Activated CD4-positive, alpha-beta T cell treated with anti-CD3 and anti-CD28 coated beads, Interleukin-2, amount 10 ng/mL, durations not matched to agents 7 days and 5 days (primary cell): ENCODE measurements around the gene PRRG3. TPM values are rescaled to one million over a fixed set of nuclear protein-coding genes. Genes with fewer than 3 reads are reported as not detected.

Experiments
- CTCF ChIA-PET: fragments of 350-600 bp; sonication (Branson Sonifier 250); formaldehyde crosslinking; loops from one replicate; lab custom pipeline; 2021; ENCODE audit warnings: antibody characterized with exemption; lab: Charles Lee
- POLR2A ChIA-PET: fragments of 350-600 bp; sonication (Branson Sonifier 250); formaldehyde crosslinking; loops from one replicate; lab custom pipeline; 2021; ENCODE audit warnings: antibody characterized with exemption; lab: Charles Lee
- DNase-seq: peaks from one replicate; pipeline ENCODE4 v3.0.0-alpha.2; 2020
- H3K27ac Mint-ChIP-seq: one replicate; pipeline ENCODE4 v1.8.0; 2021; ENCODE audit warnings: mild to moderate bottlenecking, moderate library complexity, mixed read lengths
- H3K27me3 Mint-ChIP-seq: one replicate; pipeline ENCODE4 v1.8.0; 2021; ENCODE audit warnings: mixed read lengths
- H3K36me3 Mint-ChIP-seq: one replicate; pipeline ENCODE4 v1.8.0; 2021; ENCODE audit warnings: low read depth, mixed read lengths
- H3K4me1 Mint-ChIP-seq: one replicate; pipeline ENCODE4 v1.8.0; 2021; ENCODE audit warnings: mixed read lengths
- H3K4me3 Mint-ChIP-seq: one replicate; pipeline ENCODE4 v1.8.0; 2021; ENCODE audit warnings: mild to moderate bottlenecking, moderate library complexity, mixed read lengths
- H3K9me3 Mint-ChIP-seq: one replicate; pipeline ENCODE4 v1.8.0; 2021; ENCODE audit warnings: mixed read lengths
- total RNA-seq, 2 experiments: library from RNA; stranded (reverse); gene quantifications; one replicate each; pipeline ENCODE4 v1.2.3, GENCODE V29; 2021

PRRG3 gene
- total RNA-seq, 2 experiments from 2014 or later: not detected

DNA sequence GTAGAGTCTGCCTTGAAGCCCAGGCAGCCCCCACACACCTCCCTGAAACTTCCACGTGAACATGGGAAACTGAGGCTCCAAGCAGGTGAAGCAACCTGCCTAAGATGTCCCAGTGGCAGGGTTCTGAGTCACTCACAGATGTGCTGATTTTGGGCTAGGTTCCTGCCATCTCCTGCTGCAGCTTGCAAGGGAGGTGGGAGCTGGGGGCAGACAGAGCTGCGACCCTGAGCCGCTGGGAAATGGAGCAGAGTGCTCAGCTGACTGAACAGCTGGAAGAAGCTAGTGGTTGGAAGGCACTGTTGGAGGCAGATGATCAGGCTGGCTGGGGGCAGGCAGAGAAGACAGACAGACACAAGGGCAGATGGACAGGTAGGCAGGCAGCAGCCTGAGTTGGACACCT is 17.0 kb downstream of the PRRG3 start:
- Mint-ChIP-seq H3K4me3 (no peak overlapping the region), H3K36me3 (no peaks in the 10 kb centered on the region), H3K9me3 (no peaks in the 10 kb centered on the region), H3K27me3 (no peaks in the 10 kb centered on the region), H3K27ac (no peak overlapping the region), H3K4me1 (no peaks in the 10 kb centered on the region)
- DNase-seq: no peak
- CTCF ChIA-PET: no interaction called here
- POLR2A ChIA-PET: no interaction called here

DNA sequence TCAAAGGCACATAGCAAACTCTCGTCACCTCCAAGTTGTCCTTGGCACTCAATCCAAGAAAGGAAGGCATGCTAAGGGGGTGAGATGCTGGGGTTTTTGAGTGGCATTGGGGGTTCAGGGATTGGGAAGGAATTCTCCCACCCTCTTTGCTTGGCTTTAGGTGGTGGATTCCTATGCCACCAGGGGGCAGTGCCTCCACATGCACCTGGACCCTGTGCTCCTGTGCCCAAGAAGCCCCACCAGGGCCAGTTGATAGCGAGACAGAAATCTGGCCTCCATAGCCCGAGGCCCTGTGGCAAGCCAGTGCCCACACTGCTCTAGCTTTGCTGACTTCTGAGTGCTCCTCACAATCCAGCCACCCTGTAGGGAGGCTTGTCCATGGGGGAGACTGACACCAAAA is 18.6 kb downstream of the PRRG3 start:
- Mint-ChIP-seq H3K36me3 (no peaks in the 10 kb centered on the region), H3K4me3 (no peak overlapping the region), H3K27ac (no peak overlapping the region), H3K4me1 (no peaks in the 10 kb centered on the region), H3K27me3 (no peaks in the 10 kb centered on the region), H3K9me3 (no peaks in the 10 kb centered on the region)
- ChIA-PET CTCF (interaction anchor here (1.1 kb wide), 1 partner anchor 38 kb away, joined by 3 read pairs; no protein-coding TSS in a partner anchor), POLR2A (no interaction called here)
- DNase-seq: no peak

DNA sequence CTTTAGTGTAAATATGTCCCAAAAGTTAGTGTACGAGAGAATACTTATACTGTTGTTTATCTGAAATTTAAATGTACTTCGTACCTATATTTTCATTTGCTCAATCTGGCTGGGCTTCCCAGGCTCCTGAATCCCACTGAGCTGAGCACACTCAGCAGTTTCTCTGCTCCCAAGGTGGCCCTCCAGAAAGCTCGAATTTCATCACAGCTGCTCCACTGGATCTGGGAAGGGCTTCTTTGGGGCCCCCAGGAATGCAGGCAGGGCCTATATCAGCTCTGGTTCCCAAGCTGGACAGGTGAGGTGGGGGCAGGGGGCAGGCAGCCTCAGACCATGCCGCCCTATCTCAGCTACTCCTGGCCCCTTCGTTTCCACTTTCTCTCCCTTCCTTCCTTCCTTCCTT is 19.1 kb downstream of the PRRG3 start:
- CTCF ChIA-PET: no interaction called here
- Mint-ChIP-seq H3K27ac (no peak overlapping the region), H3K4me1 (no peaks in the 10 kb centered on the region), H3K36me3 (no peaks in the 10 kb centered on the region), H3K27me3 (no peaks in the 10 kb centered on the region), H3K9me3 (no peaks in the 10 kb centered on the region), H3K4me3 (no peak overlapping the region)
- no peak for DNase-seq
- POLR2A ChIA-PET: no interaction called here

DNA sequence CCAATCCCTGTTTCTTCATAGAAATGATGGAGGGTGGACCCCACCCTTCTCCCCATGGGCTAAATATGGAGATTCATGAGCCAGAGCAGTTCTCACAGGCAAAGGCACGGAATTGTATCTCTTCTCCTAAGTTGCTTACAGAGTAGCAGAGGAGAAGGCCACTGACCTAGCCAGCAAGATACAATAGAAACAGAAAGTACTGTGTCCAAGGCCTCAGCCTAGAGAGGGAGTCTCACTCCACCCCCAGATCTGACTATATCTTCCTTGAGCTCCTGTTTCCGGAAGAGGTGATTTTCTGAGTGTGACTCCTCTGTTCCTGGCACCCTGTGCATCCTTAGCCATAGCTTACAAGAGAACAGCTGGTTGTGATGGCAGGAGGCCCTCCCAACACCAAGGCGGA is 20.5 kb downstream of the PRRG3 start, which contains the start of gene FATE1:
TSS of gene FATE1 (plus strand) at position 284 of the 400 bp plus-strand sequence. CDS start at position 369, 85 bp downstream.
- Mint-ChIP-seq H3K4me3 (no peak within 1 kb of the TSS), H3K9me3 (no peaks in the 10 kb centered on the region), H3K27me3 (no peaks in the 10 kb centered on the region), H3K36me3 (no peaks in the 10 kb centered on the region), H3K27ac (no peak within 1 kb of the TSS), H3K4me1 (no peaks in the 10 kb centered on the region)
- no peak for DNase-seq
- CTCF ChIA-PET: no interaction called here
- POLR2A ChIA-PET: no interaction called here

DNA sequence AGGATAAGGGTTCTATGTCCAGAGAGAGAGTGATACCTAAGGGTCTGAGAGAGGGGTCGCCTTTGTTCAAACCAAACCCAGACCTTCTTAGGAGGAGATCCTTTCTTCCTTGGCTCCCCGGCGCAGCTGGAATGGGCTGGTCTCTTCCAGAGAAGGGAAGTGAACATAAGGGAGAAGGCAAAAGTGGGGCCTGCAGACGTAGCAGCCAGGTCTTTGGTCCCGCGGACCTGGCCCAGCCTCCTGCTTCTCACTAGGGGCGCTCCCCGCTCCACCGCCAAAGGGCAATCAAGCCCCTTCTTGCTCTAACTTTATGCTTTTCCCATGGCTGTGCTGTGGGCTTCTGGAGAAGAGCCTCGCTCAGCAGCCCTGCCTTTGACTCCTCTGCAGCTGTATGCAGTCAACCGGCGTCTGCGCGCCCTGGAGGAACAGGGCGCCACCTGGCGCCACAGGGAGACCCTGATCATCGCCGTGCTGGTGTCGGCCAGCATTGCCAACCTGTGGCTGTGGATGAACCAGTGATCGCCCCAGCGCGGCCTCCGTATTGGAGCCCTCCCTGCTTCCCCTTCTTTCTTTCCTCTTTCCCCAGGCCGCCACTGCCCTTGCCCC is 27.1 kb downstream of the PRRG3 start:
- POLR2A ChIA-PET: no interaction called here
- CTCF ChIA-PET: no interaction called here
- no peak overlapping the region for H3K27ac Mint-ChIP-seq
- no peaks in the 10 kb centered on the region for H3K4me1 Mint-ChIP-seq
- H3K9me3 Mint-ChIP-seq: no peaks in the 10 kb centered on the region
- DNase-seq: no peak
- H3K27me3 Mint-ChIP-seq: no peaks in the 10 kb centered on the region
- no peaks in the 10 kb centered on the region for H3K36me3 Mint-ChIP-seq
- no peak overlapping the region for H3K4me3 Mint-ChIP-seq

DNA sequence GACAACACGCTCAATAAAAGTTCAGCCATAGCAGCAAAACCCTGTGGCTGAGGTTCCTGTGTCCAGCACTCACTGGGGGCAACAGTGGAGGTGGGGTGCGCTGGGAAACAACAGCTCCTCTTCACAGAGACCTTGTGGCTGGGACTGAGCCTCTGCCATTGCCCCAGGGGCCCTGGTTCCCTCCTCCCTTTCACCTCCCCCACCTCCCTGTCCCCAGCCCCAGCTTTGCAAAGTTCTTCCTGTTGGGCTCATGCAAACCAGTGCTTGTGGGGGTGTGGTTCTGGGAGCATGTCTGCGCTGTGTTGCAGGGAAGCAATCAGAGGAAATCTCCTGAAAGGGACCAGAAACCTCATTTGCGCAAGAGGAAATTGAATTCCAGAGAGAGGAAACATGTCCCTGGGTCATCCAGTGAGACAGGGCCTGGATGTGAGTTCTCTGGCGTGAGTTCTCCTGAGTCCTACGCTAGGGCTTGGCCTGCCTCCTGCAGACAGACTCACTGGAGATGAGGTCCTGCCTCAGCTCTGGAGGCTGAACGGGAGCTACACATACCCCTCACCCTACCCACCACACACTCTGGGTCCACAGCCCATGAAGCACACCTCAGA is 28.0 kb downstream of the PRRG3 start:
- CTCF ChIA-PET: no interaction called here
- H3K9me3 Mint-ChIP-seq: no peaks in the 10 kb centered on the region
- POLR2A ChIA-PET: no interaction called here

DNA sequence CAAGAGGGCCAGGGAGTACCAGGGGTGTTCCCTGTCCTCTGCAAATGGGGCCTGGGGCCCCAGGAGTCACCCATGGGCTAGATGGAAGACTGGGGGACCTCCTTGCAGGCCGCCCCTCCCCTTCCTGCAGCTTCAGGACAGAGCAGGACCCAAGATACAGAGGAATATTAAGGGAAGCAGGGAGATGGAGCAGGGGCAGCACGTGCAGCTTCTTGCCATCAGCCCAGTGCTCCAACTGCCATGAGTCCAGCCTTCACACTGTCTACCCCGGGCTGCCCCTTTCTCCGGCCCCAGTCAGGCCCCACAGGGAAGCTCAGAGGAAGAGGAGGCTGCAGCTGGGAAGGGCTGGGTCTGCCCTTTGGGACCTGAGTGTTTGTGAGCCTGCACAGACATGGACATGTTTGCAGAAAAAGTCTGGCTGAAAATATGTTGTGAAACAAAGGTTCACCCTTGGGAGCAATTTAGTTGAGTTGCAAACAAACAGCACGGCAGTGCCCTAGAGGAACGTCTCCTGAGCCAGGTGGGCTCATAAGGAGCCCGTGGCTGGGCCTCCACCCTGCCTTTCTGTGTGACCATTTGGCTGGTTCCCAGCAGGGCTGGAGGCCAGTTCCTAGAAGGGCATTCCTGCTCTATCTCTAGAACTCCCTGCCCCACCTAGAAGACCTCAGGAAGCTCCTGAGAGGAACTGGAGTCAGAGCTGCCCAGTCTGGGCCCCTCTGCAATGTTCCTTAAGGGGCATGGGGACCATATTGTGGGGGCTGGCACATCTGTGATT is 29.5 kb downstream of the PRRG3 start:
- Mint-ChIP-seq H3K9me3 (no peaks in the 10 kb centered on the region), H3K27ac (no peak overlapping the region), H3K36me3 (no peaks in the 10 kb centered on the region), H3K4me3 (no peak overlapping the region), H3K27me3 (no peaks in the 10 kb centered on the region), H3K4me1 (no peaks in the 10 kb centered on the region)
- ChIA-PET POLR2A (no interaction called here), CTCF (no interaction called here)
- no peak for DNase-seq

More for the DNA sequence above, 28.0 kb downstream of the PRRG3 start:
- no peaks in the 10 kb centered on the region for H3K27me3 Mint-ChIP-seq
- no peak overlapping the region for H3K27ac Mint-ChIP-seq
- H3K36me3 Mint-ChIP-seq: no peaks in the 10 kb centered on the region
- H3K4me1 Mint-ChIP-seq: no peaks in the 10 kb centered on the region
- DNase-seq: no peak
- H3K4me3 Mint-ChIP-seq: no peak overlapping the region

DNA sequence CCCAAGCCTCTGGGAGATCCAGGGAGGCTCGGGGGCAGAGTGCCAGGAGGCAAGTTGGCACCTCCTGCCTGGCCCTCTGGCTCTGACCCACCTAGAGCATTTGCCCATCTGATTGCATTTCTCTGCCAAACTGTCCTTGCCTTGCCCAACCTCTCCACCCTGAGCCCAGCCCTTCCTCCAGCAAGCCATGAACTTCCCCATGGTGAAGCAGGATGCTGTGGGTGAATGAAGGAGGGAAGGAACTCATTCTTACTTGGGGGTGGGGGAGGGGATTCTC is 30.0 kb downstream of the PRRG3 start:
- H3K27me3 Mint-ChIP-seq: no peaks in the 10 kb centered on the region
- no peak overlapping the region for H3K27ac Mint-ChIP-seq
- ChIA-PET POLR2A (no interaction called here), CTCF (no interaction called here)
- H3K36me3 Mint-ChIP-seq: no peaks in the 10 kb centered on the region
- DNase-seq: no peak
- H3K9me3 Mint-ChIP-seq: no peaks in the 10 kb centered on the region
- no peaks in the 10 kb centered on the region for H3K4me1 Mint-ChIP-seq
- no peak overlapping the region for H3K4me3 Mint-ChIP-seq

DNA sequence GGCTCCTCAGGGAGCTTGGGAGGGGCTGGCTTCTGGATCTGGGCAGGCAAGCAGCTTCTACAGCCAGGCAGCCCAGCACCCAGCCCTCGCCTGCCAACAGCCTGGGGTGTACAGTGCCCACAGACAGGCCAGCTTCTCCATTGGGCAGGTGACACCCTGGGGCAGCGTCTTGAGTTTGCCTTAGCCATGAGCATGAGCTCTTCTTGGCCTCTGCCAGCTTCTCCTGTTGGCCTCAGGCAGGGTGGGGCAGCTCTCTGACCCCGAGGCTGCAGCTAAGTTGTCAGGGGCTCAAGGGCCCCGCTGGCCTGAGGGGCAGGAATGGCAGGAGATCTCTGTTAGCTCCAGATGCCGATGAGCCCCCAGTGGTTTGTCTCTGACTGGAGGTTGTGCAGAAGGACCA is 31.5 kb downstream of the PRRG3 start:
- Mint-ChIP-seq H3K9me3 (no peaks in the 10 kb centered on the region), H3K4me3 (no peak overlapping the region), H3K4me1 (no peaks in the 10 kb centered on the region), H3K36me3 (no peaks in the 10 kb centered on the region), H3K27me3 (no peaks in the 10 kb centered on the region), H3K27ac (no peak overlapping the region)
- POLR2A ChIA-PET: no interaction called here
- CTCF ChIA-PET: interaction anchor here (0.7 kb wide), 1 partner anchor 26 kb away, joined by 3 read pairs; no protein-coding TSS in a partner anchor
- DNase-seq: no peak

DNA sequence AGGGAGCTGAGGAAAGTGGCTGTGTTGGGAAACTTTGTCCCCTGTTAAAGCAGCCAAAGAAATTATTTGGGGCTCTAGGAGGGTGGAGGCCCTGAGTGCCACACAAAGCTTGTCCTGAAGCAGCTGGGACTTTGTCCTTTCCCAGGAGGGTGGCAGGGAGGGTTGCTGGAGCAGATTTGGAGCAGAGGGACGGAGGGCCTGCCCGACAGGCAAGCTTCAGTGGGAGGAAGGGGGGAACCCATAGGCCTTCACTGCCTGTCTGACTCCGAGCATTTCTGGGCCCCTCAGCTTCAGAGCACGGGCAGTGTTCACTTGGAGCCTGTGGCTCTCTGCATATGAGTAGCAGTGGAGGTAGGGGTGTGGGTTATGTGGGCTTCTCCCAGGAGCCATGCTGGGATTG is 32.1 kb downstream of the PRRG3 start:
- H3K27ac Mint-ChIP-seq: no peak overlapping the region
- no peaks in the 10 kb centered on the region for H3K27me3 Mint-ChIP-seq
- H3K4me3 Mint-ChIP-seq: no peak overlapping the region
- H3K4me1 Mint-ChIP-seq: no peaks in the 10 kb centered on the region
- H3K9me3 Mint-ChIP-seq: no peaks in the 10 kb centered on the region
- ChIA-PET CTCF (interaction anchor here (0.7 kb wide), 1 partner anchor 25 kb away, joined by 3 read pairs; no protein-coding TSS in a partner anchor), POLR2A (no interaction called here)
- DNase-seq: no peak
- H3K36me3 Mint-ChIP-seq: no peaks in the 10 kb centered on the region

DNA sequence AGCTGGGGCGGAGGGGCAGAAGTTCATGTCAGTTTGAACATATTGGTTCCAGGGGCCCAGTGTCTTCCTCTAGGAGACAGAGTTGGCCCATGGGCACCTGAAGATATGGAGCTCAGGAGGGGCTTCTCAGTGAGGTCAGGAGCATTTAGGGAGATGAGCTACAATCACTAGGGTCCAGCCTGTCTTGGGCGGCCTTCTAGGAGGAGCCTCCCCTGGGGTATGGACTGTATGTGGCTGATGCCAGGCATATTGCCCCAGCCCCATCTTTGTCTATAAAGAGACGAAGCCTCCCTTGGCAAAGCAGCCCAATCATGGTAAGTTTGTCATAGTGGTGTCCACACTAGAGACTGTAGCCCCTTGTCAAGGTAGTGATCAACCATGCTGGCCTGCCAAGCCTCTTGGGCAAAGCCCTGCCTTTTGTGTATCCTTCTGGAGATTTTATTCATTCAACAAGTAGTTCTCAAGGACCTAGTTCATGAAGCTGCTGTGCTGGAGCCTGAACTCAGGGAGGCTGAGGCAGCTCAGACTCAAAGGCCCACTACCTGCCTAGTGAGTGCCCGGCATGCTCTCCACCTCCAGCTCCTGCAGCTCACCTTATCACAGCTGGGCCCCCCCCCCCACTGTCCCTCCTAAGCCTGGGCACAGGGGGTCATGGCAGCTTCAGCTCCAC is 33.9 kb downstream of the PRRG3 start:
- H3K27ac Mint-ChIP-seq: no peak overlapping the region
- DNase-seq: no peak
- CTCF ChIA-PET: interaction anchor here (0.6 kb wide), 2 partner anchors 11 to 203 kb away, joined by 3 to 6 read pairs; no protein-coding TSS in a partner anchor
- H3K36me3 Mint-ChIP-seq: no peaks in the 10 kb centered on the region
- POLR2A ChIA-PET: no interaction called here
- no peaks in the 10 kb centered on the region for H3K27me3 Mint-ChIP-seq
- no peak overlapping the region for H3K4me3 Mint-ChIP-seq
- no peaks in the 10 kb centered on the region for H3K4me1 Mint-ChIP-seq
- no peaks in the 10 kb centered on the region for H3K9me3 Mint-ChIP-seq

DNA sequence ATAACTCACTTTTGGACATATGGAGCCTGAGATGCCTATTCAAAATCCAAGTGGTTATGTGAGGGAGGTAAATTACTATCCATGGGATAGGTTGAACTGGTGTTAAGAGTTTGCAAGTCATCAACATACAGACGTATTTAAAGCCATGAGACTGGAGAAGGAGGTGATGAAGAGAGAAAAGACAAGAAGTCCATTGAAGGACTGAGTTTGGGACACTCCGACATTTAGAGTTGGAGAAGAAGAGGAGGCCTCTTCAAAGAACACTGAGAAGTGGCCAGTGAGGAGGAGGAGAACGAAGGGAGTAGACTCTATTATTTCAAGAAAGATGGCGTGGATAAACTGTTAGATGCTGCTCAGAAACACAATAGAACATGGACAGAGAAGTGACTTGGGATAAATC is 39.2 kb downstream of the PRRG3 start, which contains the start of gene CNGA2:
TSS of gene CNGA2 (plus strand) at position 301 of the 400 bp plus-strand sequence. CDS start 3,738 bp downstream, outside the sequence.
- Mint-ChIP-seq H3K36me3 (no peaks in the 10 kb centered on the region), H3K4me1 (no peaks in the 10 kb centered on the region), H3K9me3 (no peaks in the 10 kb centered on the region), H3K27ac (no peak within 1 kb of the TSS), H3K27me3 (no peaks in the 10 kb centered on the region), H3K4me3 (no peak within 1 kb of the TSS)
- CTCF ChIA-PET: no interaction called here
- POLR2A ChIA-PET: no interaction called here
- DNase-seq: no peak

DNA sequence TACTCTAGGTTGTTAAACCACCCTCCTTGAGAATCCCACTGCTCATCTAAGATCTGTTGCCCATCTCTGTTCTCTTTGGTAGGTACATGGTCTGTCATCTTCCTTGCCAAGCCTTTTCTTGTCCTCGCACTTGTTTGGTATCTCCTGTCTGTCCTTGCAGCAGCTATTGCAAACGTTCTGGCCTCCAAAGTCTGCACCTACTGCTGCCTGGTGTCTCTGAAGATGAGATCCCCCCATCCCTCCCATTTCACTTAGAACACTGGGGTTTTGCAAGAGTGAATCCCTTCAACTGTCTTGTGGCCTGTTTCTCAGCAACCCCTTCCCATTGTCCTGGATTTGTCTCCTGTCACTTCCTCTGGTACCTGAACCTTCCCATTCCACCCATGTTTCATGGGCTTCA is 40.0 kb downstream of the PRRG3 start:
- Mint-ChIP-seq H3K27me3 (no peaks in the 10 kb centered on the region), H3K36me3 (no peaks in the 10 kb centered on the region), H3K4me3 (no peak overlapping the region), H3K4me1 (no peaks in the 10 kb centered on the region), H3K9me3 (no peaks in the 10 kb centered on the region), H3K27ac (no peak overlapping the region)
- CTCF ChIA-PET: no interaction called here
- DNase-seq: no peak
- POLR2A ChIA-PET: no interaction called here
